ENCODE results near the gene ZNF774. TPM values are rescaled to one million over a fixed set of nuclear protein-coding genes. Genes with fewer than 3 reads are reported as not detected.

Gene ZNF774
- total RNA-seq, 1 donor from 2014 or later: 3.3 TPM

- Mint-ChIP-seq H3K4me1 (ENCODE audit: low read depth, unreplicated experiment) (peaks cover 30% of the 10 kb centered on the region), H3K4me3 (ENCODE audit: unreplicated experiment) (peak overlapping the region; percentile 98), H3K27me3 (ENCODE audit: low read depth, unreplicated experiment) (no peaks in the 10 kb centered on the region), H3K9me3 (ENCODE audit: unreplicated experiment) (no peaks in the 10 kb centered on the region), H3K27ac (ENCODE audit: unreplicated experiment) (peak overlapping the region; percentile 97), H3K36me3 (ENCODE audit: low read depth, unreplicated experiment) (peaks cover 21% of the 10 kb centered on the region)
- Histone ChIP-seq H2AFZ (ENCODE audit: low read depth, low read length) (no peak overlapping the region), H3K4me3 (ENCODE audit: insufficient read depth, low read depth, low read length) (peak overlapping the region; percentile 91), H3K4me1 (ENCODE audit: insufficient read depth, low read length) (peaks cover 21% of the 10 kb centered on the region), H4K20me1 (ENCODE audit: insufficient read depth, low read length) (peaks cover 52% of the 10 kb centered on the region), H3K27me3 (ENCODE audit: insufficient read depth, low read length) (no peaks in the 10 kb centered on the region), H3K9me3 (ENCODE audit: insufficient read depth, low read depth, low read length) (no peaks in the 10 kb centered on the region), H3K79me2 (ENCODE audit: insufficient read depth, low read length) (peaks cover 64% of the 10 kb centered on the region), H3K9ac (ENCODE audit: low read length) (peak overlapping the region; percentile 91), H3K27ac (ENCODE audit: low read depth, low read length) (peak overlapping the region; percentile 88), H3K36me3 (ENCODE audit: insufficient read depth, low read length) (peaks cover 20% of the 10 kb centered on the region), H3K4me2 (ENCODE audit: low read length) (peak overlapping the region; percentile 96)
- FAIRE-seq: no peak
- DNase-seq (ENCODE audit: low read depth): no peak
- TF ChIP-seq CTCF (IDR thresholded peaks at IDR 0.05; ENCODE audit: insufficient read depth, low read depth, low read length) (no peak), EZH2 (IDR thresholded peaks at IDR 0.05; ENCODE audit: insufficient read depth, low read length) (no peak)
Observed at GRCh38 chr15:90389513-90389912, 37.4 kb downstream of the ZNF774 start.

- no peaks in the 10 kb centered on the region for H3K27me3 Mint-ChIP-seq (ENCODE audit: low read depth, unreplicated experiment)
- H3K4me2 ChIP-seq (ENCODE audit: low read length): no peak overlapping the region
- H3K27ac ChIP-seq (ENCODE audit: low read depth, low read length): no peak overlapping the region
- H2AFZ ChIP-seq (ENCODE audit: low read depth, low read length): no peak overlapping the region
- H3K9ac ChIP-seq (ENCODE audit: low read length): no peak overlapping the region
- peaks cover 98% of the 10 kb centered on the region for H3K79me2 ChIP-seq (ENCODE audit: insufficient read depth, low read length)
- H3K36me3 Mint-ChIP-seq (ENCODE audit: low read depth, unreplicated experiment): peaks cover 28% of the 10 kb centered on the region
- H3K4me3 Mint-ChIP-seq (ENCODE audit: unreplicated experiment): no peak overlapping the region
- no peaks in the 10 kb centered on the region for H3K27me3 ChIP-seq (ENCODE audit: insufficient read depth, low read length)
- peaks cover 74% of the 10 kb centered on the region for H4K20me1 ChIP-seq (ENCODE audit: insufficient read depth, low read length)
- H3K36me3 ChIP-seq (ENCODE audit: insufficient read depth, low read length): peaks cover 22% of the 10 kb centered on the region
- no peak overlapping the region for H3K4me3 ChIP-seq (ENCODE audit: insufficient read depth, low read depth, low read length)
- no peak for TF ChIP-seq CTCF (IDR thresholded peaks at IDR 0.05; ENCODE audit: insufficient read depth, low read depth, low read length)
- no peak for TF ChIP-seq EZH2 (IDR thresholded peaks at IDR 0.05; ENCODE audit: insufficient read depth, low read length)
- H3K4me1 Mint-ChIP-seq (ENCODE audit: low read depth, unreplicated experiment): peaks cover 46% of the 10 kb centered on the region
- no peaks in the 10 kb centered on the region for H3K9me3 ChIP-seq (ENCODE audit: insufficient read depth, low read depth, low read length)
- no peak overlapping the region for H3K27ac Mint-ChIP-seq (ENCODE audit: unreplicated experiment)
- DNase-seq (ENCODE audit: low read depth) (no peak), FAIRE-seq (no peak)
- H3K9me3 Mint-ChIP-seq (ENCODE audit: unreplicated experiment): no peaks in the 10 kb centered on the region
- H3K4me1 ChIP-seq (ENCODE audit: insufficient read depth, low read length): peaks cover 16% of the 10 kb centered on the region
Observed at GRCh38 chr15:90393040-90393439, 41.0 kb downstream of the ZNF774 start.

GRCh38 chr15:90394074-90394473, 42.0 kb downstream of the ZNF774 start:
- Histone ChIP-seq H3K4me3 (ENCODE audit: insufficient read depth, low read depth, low read length) (no peak overlapping the region), H3K9ac (ENCODE audit: low read length) (no peak overlapping the region), H3K9me3 (ENCODE audit: insufficient read depth, low read depth, low read length) (no peaks in the 10 kb centered on the region), H3K4me2 (ENCODE audit: low read length) (no peak overlapping the region), H3K27ac (ENCODE audit: low read depth, low read length) (no peak overlapping the region), H3K79me2 (ENCODE audit: insufficient read depth, low read length) (peaks cover 99% of the 10 kb centered on the region), H3K27me3 (ENCODE audit: insufficient read depth, low read length) (no peaks in the 10 kb centered on the region), H3K4me1 (ENCODE audit: insufficient read depth, low read length) (peaks cover 16% of the 10 kb centered on the region), H2AFZ (ENCODE audit: low read depth, low read length) (no peak overlapping the region), H3K36me3 (ENCODE audit: insufficient read depth, low read length) (peaks cover 22% of the 10 kb centered on the region), H4K20me1 (ENCODE audit: insufficient read depth, low read length) (peaks cover 74% of the 10 kb centered on the region)
- no peak overlapping the region for H3K4me3 Mint-ChIP-seq (ENCODE audit: unreplicated experiment)
- FAIRE-seq: no peak
- H3K27me3 Mint-ChIP-seq (ENCODE audit: low read depth, unreplicated experiment): no peaks in the 10 kb centered on the region
- H3K4me1 Mint-ChIP-seq (ENCODE audit: low read depth, unreplicated experiment): peaks cover 47% of the 10 kb centered on the region
- H3K36me3 Mint-ChIP-seq (ENCODE audit: low read depth, unreplicated experiment): peaks cover 28% of the 10 kb centered on the region
- no peaks in the 10 kb centered on the region for H3K9me3 Mint-ChIP-seq (ENCODE audit: unreplicated experiment)
- TF ChIP-seq EZH2 (IDR thresholded peaks at IDR 0.05; ENCODE audit: insufficient read depth, low read length) (no peak), CTCF (IDR thresholded peaks at IDR 0.05; ENCODE audit: insufficient read depth, low read depth, low read length) (no peak)
- DNase-seq (ENCODE audit: low read depth): no peak
- no peak overlapping the region for H3K27ac Mint-ChIP-seq (ENCODE audit: unreplicated experiment)

All from astrocyte (in vitro differentiated cells and primary cell).